ENCODE results near the gene RAP1GAP2. TPM values are rescaled to one million over a fixed set of nuclear protein-coding genes. Genes with fewer than 3 reads are reported as not detected.

Gene RAP1GAP2
- polyA plus RNA-seq, 1 of the 3 experiments (the other 2 are of a cell fraction), result 22.0 TPM

- TF ChIP-seq NFIC (IDR thresholded peaks at IDR 0.05; ENCODE audit: borderline replicate concordance), result no peak
- TF ChIP-seq FOSL2 (IDR thresholded peaks at IDR 0.05; ENCODE audit: borderline replicate concordance, low read depth), result no peak
- no peak for TF ChIP-seq RXRA (IDR thresholded peaks at IDR 0.05; ENCODE audit: borderline replicate concordance, low read depth)
- TF ChIP-seq CHD2 (IDR thresholded peaks at IDR 0.05; ENCODE audit: low read length, partially characterized antibody), result no peak
- no peak for TF ChIP-seq MEF2A (IDR thresholded peaks at IDR 0.05; ENCODE audit: borderline replicate concordance, low read depth)
- TF ChIP-seq EP300 (IDR thresholded peaks at IDR 0.05; ENCODE audit: borderline replicate concordance in 1 of 2, low read depth in 1 of 2, low read length in 1 of 2), result no peak
- no peak for TF ChIP-seq MAX (IDR thresholded peaks at IDR 0.05; ENCODE audit: low read depth)
Observed at GRCh38 chr17:2809337-2809736, 13.1 kb downstream of the RAP1GAP2 start (continued).

DNA sequence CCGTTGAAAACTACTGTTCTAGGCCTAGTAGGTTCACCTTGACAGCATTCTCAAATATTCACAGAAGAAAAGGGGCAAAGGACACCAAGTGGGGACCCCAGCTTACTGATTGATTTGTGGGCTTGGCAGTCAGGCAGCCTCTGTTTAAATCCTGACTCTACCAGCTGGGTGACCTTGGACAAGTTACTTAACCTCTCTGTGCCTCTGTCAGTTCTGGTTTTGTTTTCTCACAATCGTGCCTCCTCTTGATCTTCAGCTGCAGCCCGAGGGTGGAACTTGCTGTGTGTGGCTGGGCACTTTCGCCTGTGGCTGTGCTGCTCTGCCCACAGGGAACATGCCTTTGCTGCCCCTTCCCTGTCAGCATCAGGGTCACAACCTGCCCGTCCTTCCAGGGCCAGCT lies 17.8 kb downstream of the RAP1GAP2 start:
- Histone ChIP-seq H3K4me3 (ENCODE audit: low read depth in 2 of 2, low read length in 1 of 2) (no peak overlapping the region), H3K36me3 (replicated peaks in 1 of 2; ENCODE audit: control insufficient read depth in 1 of 2, insufficient read depth in 2 of 2, low read length in 1 of 2) (no peaks in the 10 kb centered on the region), H4K20me1 (ENCODE audit: insufficient read depth) (no peaks in the 10 kb centered on the region), H3F3A (replicated peaks; ENCODE audit: insufficient read depth) (peaks cover 15% of the 10 kb centered on the region), H3K27me3 (ENCODE audit: insufficient read depth) (no peaks in the 10 kb centered on the region), H3K79me2 (ENCODE audit: insufficient read depth) (no peaks in the 10 kb centered on the region), H2AFZ (ENCODE audit: low read depth) (no peak overlapping the region), H3K9me3 (no peaks in the 10 kb centered on the region), H3K4me1 (ENCODE audit: control insufficient read depth in 1 of 2, insufficient read depth in 2 of 2, low read depth in 1 of 2, low read length in 1 of 2) (peaks cover 0 to 5% of the 10 kb centered on the region in 2 experiments; a peak in 1 of 4 replicates), H3K9ac (no peak overlapping the region), H3K4me2 (no peak overlapping the region), H3K9me2 (no peaks in the 10 kb centered on the region), H3K27ac (ENCODE audit: low read depth in 2 of 2, low read length in 1 of 2) (no peak overlapping the region)
- 73% methylated on average over 5 of the region's 5 CpGs for WGBS (ENCODE audit: low lambda C conversion rate)
- DNase-seq, result no peak
- TF ChIP-seq EZH2phosphoT487 (IDR thresholded peaks at IDR 0.05; ENCODE audit: borderline replicate concordance, low read depth), result no peak
- TF ChIP-seq CHD2 (IDR thresholded peaks at IDR 0.05; ENCODE audit: low read length, partially characterized antibody), result no peak
- no peak for TF ChIP-seq GATA2 (CRISPR knock-in tag; IDR thresholded peaks at IDR 0.05)
- no peak for TF ChIP-seq USF2 (IDR thresholded peaks at IDR 0.05; ENCODE audit: borderline replicate concordance, low read depth, low read length)
- TF ChIP-seq POLR2AphosphoS5 (IDR thresholded peaks at IDR 0.05; ENCODE audit: low read depth, low read length), result no peak
- ChIA-PET POLR2A (no interaction called here), CTCF (interaction anchor here (0.8 to 1.8 kb wide), 4 partner anchors 10 to 28 kb away, joined by 3 to 5 read pairs (median 4); no protein-coding TSS in a partner anchor)

GRCh38 chr17:2814481-2815341 lies 18.5 kb downstream of the RAP1GAP2 start:
- CTCF ChIA-PET, result interaction anchor here (0.8 to 1.8 kb wide), 4 partner anchors 11 to 28 kb away, joined by 3 to 5 read pairs (median 4); no protein-coding TSS in a partner anchor
- H3K36me3 ChIP-seq (replicated peaks in 1 of 2; ENCODE audit: control insufficient read depth in 1 of 2, insufficient read depth in 2 of 2, low read length in 1 of 2), result no peaks in the 10 kb centered on the region
- no peaks in the 10 kb centered on the region for H3K9me2 ChIP-seq
- TF ChIP-seq YY1 (IDR thresholded peaks at IDR 0.05; ENCODE audit: low read depth) (no peak), SIN3A (IDR thresholded peaks at IDR 0.05; ENCODE audit: borderline replicate concordance, low read depth, low read length) (no peak), MXI1 (IDR thresholded peaks at IDR 0.05; ENCODE audit: low read depth, low read length) (no peak)
- TF ChIP-seq, protein P1, sequence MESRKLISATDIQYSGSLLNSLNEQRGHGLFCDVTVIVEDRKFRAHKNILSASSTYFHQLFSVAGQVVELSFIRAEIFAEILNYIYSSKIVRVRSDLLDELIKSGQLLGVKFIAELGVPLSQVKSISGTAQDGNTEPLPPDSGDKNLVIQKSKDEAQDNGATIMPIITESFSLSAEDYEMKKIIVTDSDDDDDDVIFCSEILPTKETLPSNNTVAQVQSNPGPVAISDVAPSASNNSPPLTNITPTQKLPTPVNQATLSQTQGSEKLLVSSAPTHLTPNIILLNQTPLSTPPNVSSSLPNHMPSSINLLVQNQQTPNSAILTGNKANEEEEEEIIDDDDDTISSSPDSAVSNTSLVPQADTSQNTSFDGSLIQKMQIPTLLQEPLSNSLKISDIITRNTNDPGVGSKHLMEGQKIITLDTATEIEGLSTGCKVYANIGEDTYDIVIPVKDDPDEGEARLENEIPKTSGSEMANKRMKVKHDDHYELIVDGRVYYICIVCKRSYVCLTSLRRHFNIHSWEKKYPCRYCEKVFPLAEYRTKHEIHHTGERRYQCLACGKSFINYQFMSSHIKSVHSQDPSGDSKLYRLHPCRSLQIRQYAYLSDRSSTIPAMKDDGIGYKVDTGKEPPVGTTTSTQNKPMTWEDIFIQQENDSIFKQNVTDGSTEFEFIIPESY (IDR thresholded peaks at IDR 0.05; ENCODE audit: borderline replicate concordance, low read depth), result no peak
- H3K79me2 ChIP-seq (ENCODE audit: insufficient read depth), result no peaks in the 10 kb centered on the region
- DNase-seq, result no peak
- 90% methylated on average over 18 of the region's 27 CpGs for WGBS (ENCODE audit: low lambda C conversion rate)
- no peak overlapping the region for H3K27ac ChIP-seq (ENCODE audit: low read depth in 2 of 2, low read length in 1 of 2)
- H3K4me1 ChIP-seq (ENCODE audit: control insufficient read depth in 1 of 2, insufficient read depth in 2 of 2, low read depth in 1 of 2, low read length in 1 of 2), result peaks cover 0 to 5% of the 10 kb centered on the region in 2 experiments; a peak in 1 of 4 replicates
- H3K4me2 ChIP-seq, result no peak overlapping the region
- peaks cover 15% of the 10 kb centered on the region for H3F3A ChIP-seq (replicated peaks; ENCODE audit: insufficient read depth)
- H3K27me3 ChIP-seq (ENCODE audit: insufficient read depth), result no peaks in the 10 kb centered on the region
- no peak overlapping the region for H2AFZ ChIP-seq (ENCODE audit: low read depth)
- no peak overlapping the region for H3K4me3 ChIP-seq (ENCODE audit: low read depth in 2 of 2, low read length in 1 of 2)
- no peaks in the 10 kb centered on the region for H4K20me1 ChIP-seq (ENCODE audit: insufficient read depth)
- no peaks in the 10 kb centered on the region for H3K9me3 ChIP-seq
- no peak overlapping the region for H3K9ac ChIP-seq
- POLR2A ChIA-PET, result interaction anchor here (1.4 kb wide), 1 partner anchor 9 kb away, joined by 3 read pairs; no protein-coding TSS in a partner anchor

Measured in SK-N-SH (cell line).